Central memory CD8-positive, alpha-beta T cell (primary cell): ENCODE results near the gene TRUB2.

Experiments used
- ATAC-seq: fragments of 150-1000 bp; cut with Tn5 transposase; replicated peaks from 2 replicates; pipeline ENCODE4 v1.10.0; 2022; ENCODE audit warnings: mild to moderate bottlenecking, moderate FRiP score, moderate number of reproducible peaks; ENCODE audit not compliant: poor library complexity, severe bottlenecking; ENCODE audit errors: extremely low read depth
- DNase-seq, 2 donors: peaks; one replicate each; pipeline ENCODE4 v3.0.0; 2021; ENCODE audit warnings: low spot score in 2 of 2
- H3K27ac Mint-ChIP-seq: one replicate; pipeline ENCODE4 v1.8.0; 2022; ENCODE audit warnings: low read depth, mild to moderate bottlenecking, moderate library complexity, mixed read lengths
- H3K27me3 Mint-ChIP-seq: one replicate; pipeline ENCODE4 v1.8.0; 2022; ENCODE audit warnings: mixed read lengths
- H3K36me3 Mint-ChIP-seq: one replicate; pipeline ENCODE4 v1.8.0; 2022; ENCODE audit warnings: mild to moderate bottlenecking, moderate library complexity, mixed read lengths; ENCODE audit not compliant: insufficient read depth
- H3K4me1 Mint-ChIP-seq: one replicate; pipeline ENCODE4 v1.8.0; 2022; ENCODE audit warnings: mixed read lengths
- H3K4me3 Mint-ChIP-seq: one replicate; pipeline ENCODE4 v1.8.0; 2022; ENCODE audit warnings: mild to moderate bottlenecking, moderate library complexity, mixed read lengths
- H3K9me3 Mint-ChIP-seq: one replicate; pipeline ENCODE4 v1.8.0; 2022; ENCODE audit warnings: mixed read lengths

TRUB2 gene

DNA sequence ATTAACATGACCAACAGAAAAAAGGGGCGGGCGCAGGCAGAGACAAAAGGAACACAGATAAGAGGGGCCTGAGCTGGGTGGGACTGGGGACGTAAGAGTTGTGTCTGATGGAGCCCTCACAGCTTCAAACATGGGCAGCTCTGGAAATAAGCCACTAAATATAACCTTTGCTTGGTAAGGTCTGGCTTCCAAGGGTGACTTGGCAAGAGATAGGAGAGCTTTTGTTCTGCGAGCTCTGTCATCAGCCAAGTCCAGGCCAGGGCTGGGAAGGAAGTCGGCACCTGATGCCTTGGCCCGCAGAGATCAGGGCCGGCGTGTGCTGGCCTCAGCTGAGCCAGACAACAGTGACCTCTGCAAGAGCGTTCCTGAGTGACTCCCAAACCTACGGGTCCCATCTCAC, 11.8 kb downstream of the TRUB2 start:
- Mint-ChIP-seq H3K9me3 (no peaks in the 10 kb centered on the region), H3K4me3 (no peak overlapping the region), H3K36me3 (peaks cover 34% of the 10 kb centered on the region), H3K4me1 (no peaks in the 10 kb centered on the region), H3K27me3 (no peaks in the 10 kb centered on the region), H3K27ac (no peak overlapping the region)
- DNase-seq (no peak), ATAC-seq (no peak)

DNA sequence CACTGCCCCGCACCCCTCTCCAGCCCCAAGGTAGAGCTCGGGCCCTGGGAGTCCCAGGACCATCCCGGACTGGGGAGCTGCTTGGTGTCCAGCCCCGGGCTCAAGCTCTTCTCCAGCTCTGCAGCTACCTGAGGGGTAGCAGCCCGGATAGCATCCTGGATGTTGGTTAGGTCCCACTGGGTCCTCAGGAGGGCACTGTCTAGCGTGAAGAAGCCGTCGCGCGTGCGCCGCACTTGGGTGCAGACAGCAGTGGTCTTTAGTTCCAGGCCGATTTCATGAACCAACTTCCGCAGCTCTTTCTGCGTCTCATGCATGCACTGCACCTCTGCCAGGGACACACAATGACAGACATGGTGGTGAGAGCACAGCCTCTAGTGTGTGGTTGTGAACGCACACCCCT, 12.7 kb downstream of the TRUB2 start:
- Mint-ChIP-seq H3K4me3 (no peak overlapping the region), H3K36me3 (peaks cover 34% of the 10 kb centered on the region), H3K9me3 (no peaks in the 10 kb centered on the region), H3K4me1 (no peaks in the 10 kb centered on the region), H3K27ac (no peak overlapping the region), H3K27me3 (no peaks in the 10 kb centered on the region)
- DNase-seq (no peak), ATAC-seq (no peak)

DNA sequence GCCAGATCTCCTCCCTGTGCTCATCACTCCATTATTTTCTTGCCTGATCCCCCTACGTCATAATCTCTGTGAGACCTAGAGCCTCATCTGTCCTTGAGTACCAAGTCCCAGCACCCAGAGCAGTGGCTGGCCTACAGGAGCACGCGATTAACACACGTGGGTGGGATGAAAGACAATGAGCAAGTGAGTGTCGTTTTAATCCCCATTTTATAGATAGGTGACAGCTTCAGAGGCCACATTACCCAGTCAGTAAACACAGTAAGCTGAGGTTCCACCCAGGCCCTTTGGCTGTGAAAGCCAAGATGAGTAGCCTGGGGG, 17.3 kb downstream of the TRUB2 start:
- H3K4me3 Mint-ChIP-seq, result no peak overlapping the region

GRCh38 chr9:128304136-128304970, 17.9 kb downstream of the TRUB2 start:
- Mint-ChIP-seq H3K27ac (peak overlapping the region; percentile 67), H3K27me3 (no peaks in the 10 kb centered on the region)
- no peak for DNase-seq

More for the DNA sequence above, 17.3 kb downstream of the TRUB2 start:
- no peaks in the 10 kb centered on the region for H3K4me1 Mint-ChIP-seq
- no peaks in the 10 kb centered on the region for H3K9me3 Mint-ChIP-seq
- no peaks in the 10 kb centered on the region for H3K27me3 Mint-ChIP-seq
- no peak overlapping the region for H3K27ac Mint-ChIP-seq
- DNase-seq (no peak), ATAC-seq (no peak)
- peaks cover 11% of the 10 kb centered on the region for H3K36me3 Mint-ChIP-seq

GRCh38 chr9:128298535-128299482, 23.4 kb downstream of the TRUB2 start:
- H3K36me3 Mint-ChIP-seq, result no peaks in the 10 kb centered on the region
- no peak overlapping the region for H3K4me3 Mint-ChIP-seq
- no peak for DNase-seq
- H3K9me3 Mint-ChIP-seq, result no peaks in the 10 kb centered on the region
- no peak for ATAC-seq
- H3K4me1 Mint-ChIP-seq, result no peaks in the 10 kb centered on the region
- H3K27ac Mint-ChIP-seq, result no peak overlapping the region
- H3K27me3 Mint-ChIP-seq, result no peaks in the 10 kb centered on the region

More at GRCh38 chr9:128304136-128304970, 17.9 kb downstream of the TRUB2 start:
- no peaks in the 10 kb centered on the region for H3K9me3 Mint-ChIP-seq
- peaks cover 8% of the 10 kb centered on the region for H3K36me3 Mint-ChIP-seq
- no peak overlapping the region for H3K4me3 Mint-ChIP-seq
- no peak for ATAC-seq
- H3K4me1 Mint-ChIP-seq, result no peaks in the 10 kb centered on the region

DNA sequence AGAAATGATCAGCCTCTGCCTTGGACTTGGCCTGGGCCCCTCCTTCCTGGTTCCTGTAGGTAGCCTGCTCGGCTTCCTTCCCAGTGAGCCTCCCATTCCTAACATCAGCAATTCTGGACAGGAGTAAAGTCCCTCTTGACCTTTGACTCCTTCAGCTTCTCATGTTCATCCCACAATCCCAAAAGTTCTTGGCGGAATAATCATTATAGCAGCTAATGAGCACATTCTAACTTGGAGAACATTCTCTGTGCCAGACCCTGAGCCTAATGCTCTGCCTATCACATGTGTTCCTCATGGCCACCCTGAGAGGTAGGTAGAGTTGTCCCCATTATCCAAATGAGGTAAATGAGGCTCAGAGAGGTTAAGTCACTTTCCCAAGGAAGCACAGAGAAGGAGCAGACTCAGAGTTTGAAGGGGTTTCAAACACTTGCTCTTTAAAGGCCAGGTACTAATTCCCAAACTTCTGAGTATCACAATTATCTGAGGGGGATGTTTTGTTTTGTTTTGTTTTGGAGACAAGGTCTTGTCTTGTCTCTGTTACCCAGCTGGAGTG, 24.9 kb downstream of the TRUB2 start:
- Mint-ChIP-seq H3K27me3 (no peaks in the 10 kb centered on the region), H3K9me3 (no peaks in the 10 kb centered on the region), H3K36me3 (no peaks in the 10 kb centered on the region), H3K4me1 (no peaks in the 10 kb centered on the region), H3K27ac (no peak overlapping the region), H3K4me3 (no peak overlapping the region)
- DNase-seq (no peak), ATAC-seq (no peak)

GRCh38 chr9:128296340-128297220, 25.7 kb downstream of the TRUB2 start:
- Mint-ChIP-seq H3K4me3 (no peak overlapping the region), H3K4me1 (no peaks in the 10 kb centered on the region), H3K27me3 (no peaks in the 10 kb centered on the region), H3K9me3 (no peaks in the 10 kb centered on the region), H3K36me3 (no peaks in the 10 kb centered on the region), H3K27ac (no peak overlapping the region)
- no peak for DNase-seq
- no peak for ATAC-seq

- no peaks in the 10 kb centered on the region for H3K27me3 Mint-ChIP-seq
- no peak for ATAC-seq
- no peak overlapping the region for H3K27ac Mint-ChIP-seq
Observed at GRCh38 chr9:128294142-128294541, 28.1 kb downstream of the TRUB2 start.

DNA sequence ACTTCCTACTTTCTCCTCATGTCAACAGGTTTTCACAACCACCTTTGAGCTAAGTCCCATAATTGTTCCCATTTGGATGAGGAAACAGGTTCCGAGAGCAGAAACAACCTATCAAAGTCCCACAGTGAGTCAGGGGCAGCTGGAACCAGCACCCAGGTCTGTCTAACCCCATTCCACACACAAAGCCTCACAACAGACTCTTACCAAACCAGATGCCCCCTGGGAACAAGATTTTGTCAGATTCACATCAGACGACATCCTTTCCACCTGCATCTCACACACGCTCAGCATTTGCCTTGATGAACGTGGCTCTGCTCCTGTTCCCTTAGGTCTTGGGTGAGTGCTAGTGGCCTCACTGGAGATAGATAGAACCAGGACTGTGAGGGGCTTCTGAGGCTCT, 29.2 kb downstream of the TRUB2 start:
- Mint-ChIP-seq H3K4me3 (no peak overlapping the region), H3K9me3 (no peaks in the 10 kb centered on the region), H3K4me1 (no peaks in the 10 kb centered on the region), H3K27me3 (no peaks in the 10 kb centered on the region), H3K36me3 (no peaks in the 10 kb centered on the region), H3K27ac (no peak overlapping the region)
- ATAC-seq (no peak), DNase-seq (no peak)

More at GRCh38 chr9:128294142-128294541, 28.1 kb downstream of the TRUB2 start:
- no peaks in the 10 kb centered on the region for H3K9me3 Mint-ChIP-seq
- H3K4me1 Mint-ChIP-seq, result no peaks in the 10 kb centered on the region
- no peaks in the 10 kb centered on the region for H3K36me3 Mint-ChIP-seq
- H3K4me3 Mint-ChIP-seq, result no peak overlapping the region
- no peak for DNase-seq

- Mint-ChIP-seq H3K36me3 (no peaks in the 10 kb centered on the region), H3K27me3 (no peaks in the 10 kb centered on the region), H3K27ac (no peak overlapping the region), H3K4me3 (no peak overlapping the region), H3K4me1 (no peaks in the 10 kb centered on the region), H3K9me3 (no peaks in the 10 kb centered on the region)
- no peak for ATAC-seq
- no peak for DNase-seq
Observed at GRCh38 chr9:128292009-128292408, 30.2 kb downstream of the TRUB2 start.

- Mint-ChIP-seq H3K4me3 (no peak overlapping the region), H3K27me3 (no peaks in the 10 kb centered on the region), H3K9me3 (no peaks in the 10 kb centered on the region), H3K27ac (no peak overlapping the region), H3K4me1 (no peaks in the 10 kb centered on the region), H3K36me3 (peaks cover 4% of the 10 kb centered on the region)
- ATAC-seq, result no peak
- no peak for DNase-seq
Observed at GRCh38 chr9:128288273-128289004, 33.8 kb downstream of the TRUB2 start.
